ENCODE measurements around the gene MB. TPM values are rescaled to one million over a fixed set of nuclear protein-coding genes. Genes with fewer than 3 reads are reported as not detected.

MB gene
- total RNA-seq, 1 experiment from 2014 or later: 1.5 TPM

DNA sequence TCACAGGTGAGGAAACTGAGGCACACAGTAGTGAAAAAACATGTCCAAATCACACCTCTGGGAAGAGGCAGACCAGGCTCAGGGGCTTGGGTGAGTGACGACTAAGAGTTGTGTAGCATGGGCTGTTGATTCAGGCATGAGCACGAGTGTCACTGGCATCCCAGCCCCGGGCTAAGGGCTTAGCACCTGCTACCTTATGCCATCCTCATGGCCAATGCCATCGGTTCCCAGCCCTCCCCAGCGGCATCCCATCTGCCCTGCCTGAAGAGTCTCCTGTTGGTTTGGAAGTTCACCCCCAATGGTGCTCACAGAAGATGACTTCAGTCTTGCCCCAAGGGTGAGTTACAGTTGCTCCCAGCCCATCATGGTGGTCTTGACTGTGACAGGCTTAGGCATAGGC is 22.4 kb downstream of the MB start:
- CTCF ChIA-PET: no interaction called here
- no peaks in the 10 kb centered on the region for H3K9me3 ChIP-seq (ENCODE audit: control insufficient read depth in 1 of 2, insufficient read depth in 1 of 2, low read depth in 1 of 2, low read length in 2 of 2)
- no TSS peak for BruUV-seq (replicated peaks)
- H3K79me2 ChIP-seq (ENCODE audit: insufficient read depth, low read length): no peaks in the 10 kb centered on the region
- no peak overlapping the region for H3K4me2 ChIP-seq (ENCODE audit: low read length)
- POLR2A ChIA-PET: no interaction called here
- no peak overlapping the region for H2AFZ ChIP-seq (ENCODE audit: low read depth, low read length, poor library complexity, severe bottlenecking)
- intact Hi-C loops (cut with micrococcal nuclease): no loop called here
- no peaks in the 10 kb centered on the region for H3K36me3 ChIP-seq (ENCODE audit: control insufficient read depth in 1 of 2, insufficient read depth in 2 of 2, low read length in 2 of 2)
- H3K27me3 ChIP-seq (ENCODE audit: insufficient read depth, low read length): no peaks in the 10 kb centered on the region
- no peaks in the 10 kb centered on the region for H3K9me2 ChIP-seq (ENCODE audit: insufficient read depth)
- no peaks in the 10 kb centered on the region for H4K20me1 ChIP-seq (ENCODE audit: insufficient read depth)
- DNase-seq (ENCODE audit: low read depth, low spot score): no peak
- H3K4me1 ChIP-seq (ENCODE audit: control insufficient read depth in 1 of 2, insufficient read depth in 2 of 2, low read length in 2 of 2): peaks cover 18 to 21% of the 10 kb centered on the region in 2 experiments
- RAD21 ChIA-PET (ENCODE audit: low non-redundant PET in 1 of 2, low total read pairs in 2 of 2, uncharacterized antibody in 2 of 2, unreplicated experiment in 2 of 2): no interaction called here
- H3K27ac ChIP-seq (ENCODE audit: low read depth, low read length): no peak overlapping the region
- no peak for TF ChIP-seq ELF1 (IDR thresholded peaks at IDR 0.05; ENCODE audit: borderline replicate concordance, low read depth)
- TF ChIP-seq POLR2A (IDR thresholded peaks at IDR 0.05; ENCODE audit: borderline replicate concordance, extremely low read depth, insufficient read depth, insufficient read length): no peak
- no peak for TF ChIP-seq CBX3 (IDR thresholded peaks at IDR 0.05; ENCODE audit: low read depth)
- no peak for TF ChIP-seq MAX (IDR thresholded peaks at IDR 0.05)
- no peak for TF ChIP-seq YY1 (IDR thresholded peaks at IDR 0.05; ENCODE audit: extremely low read depth, insufficient replicate concordance, low read depth, low read length)
- TF ChIP-seq JUND (IDR thresholded peaks at IDR 0.05): no peak
- TF ChIP-seq POLR2AphosphoS5 (IDR thresholded peaks at IDR 0.05; ENCODE audit: low read depth, low read length): no peak
- no peak for TF ChIP-seq ZFX (IDR thresholded peaks at IDR 0.05)
- TF ChIP-seq, protein P1, sequence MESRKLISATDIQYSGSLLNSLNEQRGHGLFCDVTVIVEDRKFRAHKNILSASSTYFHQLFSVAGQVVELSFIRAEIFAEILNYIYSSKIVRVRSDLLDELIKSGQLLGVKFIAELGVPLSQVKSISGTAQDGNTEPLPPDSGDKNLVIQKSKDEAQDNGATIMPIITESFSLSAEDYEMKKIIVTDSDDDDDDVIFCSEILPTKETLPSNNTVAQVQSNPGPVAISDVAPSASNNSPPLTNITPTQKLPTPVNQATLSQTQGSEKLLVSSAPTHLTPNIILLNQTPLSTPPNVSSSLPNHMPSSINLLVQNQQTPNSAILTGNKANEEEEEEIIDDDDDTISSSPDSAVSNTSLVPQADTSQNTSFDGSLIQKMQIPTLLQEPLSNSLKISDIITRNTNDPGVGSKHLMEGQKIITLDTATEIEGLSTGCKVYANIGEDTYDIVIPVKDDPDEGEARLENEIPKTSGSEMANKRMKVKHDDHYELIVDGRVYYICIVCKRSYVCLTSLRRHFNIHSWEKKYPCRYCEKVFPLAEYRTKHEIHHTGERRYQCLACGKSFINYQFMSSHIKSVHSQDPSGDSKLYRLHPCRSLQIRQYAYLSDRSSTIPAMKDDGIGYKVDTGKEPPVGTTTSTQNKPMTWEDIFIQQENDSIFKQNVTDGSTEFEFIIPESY (IDR thresholded peaks at IDR 0.05; ENCODE audit: extremely low read depth, insufficient replicate concordance, low read length): no peak
- no peak for TF ChIP-seq ZNF274 (IDR thresholded peaks at IDR 0.05; ENCODE audit: low read depth, low read length)
- TF ChIP-seq, protein P2, sequence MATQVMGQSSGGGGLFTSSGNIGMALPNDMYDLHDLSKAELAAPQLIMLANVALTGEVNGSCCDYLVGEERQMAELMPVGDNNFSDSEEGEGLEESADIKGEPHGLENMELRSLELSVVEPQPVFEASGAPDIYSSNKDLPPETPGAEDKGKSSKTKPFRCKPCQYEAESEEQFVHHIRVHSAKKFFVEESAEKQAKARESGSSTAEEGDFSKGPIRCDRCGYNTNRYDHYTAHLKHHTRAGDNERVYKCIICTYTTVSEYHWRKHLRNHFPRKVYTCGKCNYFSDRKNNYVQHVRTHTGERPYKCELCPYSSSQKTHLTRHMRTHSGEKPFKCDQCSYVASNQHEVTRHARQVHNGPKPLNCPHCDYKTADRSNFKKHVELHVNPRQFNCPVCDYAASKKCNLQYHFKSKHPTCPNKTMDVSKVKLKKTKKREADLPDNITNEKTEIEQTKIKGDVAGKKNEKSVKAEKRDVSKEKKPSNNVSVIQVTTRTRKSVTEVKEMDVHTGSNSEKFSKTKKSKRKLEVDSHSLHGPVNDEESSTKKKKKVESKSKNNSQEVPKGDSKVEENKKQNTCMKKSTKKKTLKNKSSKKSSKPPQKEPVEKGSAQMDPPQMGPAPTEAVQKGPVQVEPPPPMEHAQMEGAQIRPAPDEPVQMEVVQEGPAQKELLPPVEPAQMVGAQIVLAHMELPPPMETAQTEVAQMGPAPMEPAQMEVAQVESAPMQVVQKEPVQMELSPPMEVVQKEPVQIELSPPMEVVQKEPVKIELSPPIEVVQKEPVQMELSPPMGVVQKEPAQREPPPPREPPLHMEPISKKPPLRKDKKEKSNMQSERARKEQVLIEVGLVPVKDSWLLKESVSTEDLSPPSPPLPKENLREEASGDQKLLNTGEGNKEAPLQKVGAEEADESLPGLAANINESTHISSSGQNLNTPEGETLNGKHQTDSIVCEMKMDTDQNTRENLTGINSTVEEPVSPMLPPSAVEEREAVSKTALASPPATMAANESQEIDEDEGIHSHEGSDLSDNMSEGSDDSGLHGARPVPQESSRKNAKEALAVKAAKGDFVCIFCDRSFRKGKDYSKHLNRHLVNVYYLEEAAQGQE (IDR thresholded peaks at IDR 0.05; ENCODE audit: low read depth): no peak
- TF ChIP-seq EGR1 (IDR thresholded peaks at IDR 0.05; ENCODE audit: low read depth): no peak
- TF ChIP-seq, protein P3, sequence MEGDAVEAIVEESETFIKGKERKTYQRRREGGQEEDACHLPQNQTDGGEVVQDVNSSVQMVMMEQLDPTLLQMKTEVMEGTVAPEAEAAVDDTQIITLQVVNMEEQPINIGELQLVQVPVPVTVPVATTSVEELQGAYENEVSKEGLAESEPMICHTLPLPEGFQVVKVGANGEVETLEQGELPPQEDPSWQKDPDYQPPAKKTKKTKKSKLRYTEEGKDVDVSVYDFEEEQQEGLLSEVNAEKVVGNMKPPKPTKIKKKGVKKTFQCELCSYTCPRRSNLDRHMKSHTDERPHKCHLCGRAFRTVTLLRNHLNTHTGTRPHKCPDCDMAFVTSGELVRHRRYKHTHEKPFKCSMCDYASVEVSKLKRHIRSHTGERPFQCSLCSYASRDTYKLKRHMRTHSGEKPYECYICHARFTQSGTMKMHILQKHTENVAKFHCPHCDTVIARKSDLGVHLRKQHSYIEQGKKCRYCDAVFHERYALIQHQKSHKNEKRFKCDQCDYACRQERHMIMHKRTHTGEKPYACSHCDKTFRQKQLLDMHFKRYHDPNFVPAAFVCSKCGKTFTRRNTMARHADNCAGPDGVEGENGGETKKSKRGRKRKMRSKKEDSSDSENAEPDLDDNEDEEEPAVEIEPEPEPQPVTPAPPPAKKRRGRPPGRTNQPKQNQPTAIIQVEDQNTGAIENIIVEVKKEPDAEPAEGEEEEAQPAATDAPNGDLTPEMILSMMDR (IDR thresholded peaks at IDR 0.05 in 2 of 3, conservative IDR thresholded peaks at IDR 0.05 in 1 of 3; ENCODE audit: borderline replicate concordance in 1 of 3, insufficient read depth in 1 of 3, low read depth in 2 of 3, low read length in 2 of 3): no peak
- TF ChIP-seq EZH2 (IDR thresholded peaks at IDR 0.05): no peak
- TF ChIP-seq TCF7L2 (IDR thresholded peaks at IDR 0.05; ENCODE audit: borderline replicate concordance, extremely low read depth, insufficient read depth, insufficient read length): no peak
- TF ChIP-seq SIN3A (IDR thresholded peaks at IDR 0.05; ENCODE audit: low read depth): no peak
- no peak for TF ChIP-seq RAD21 (IDR thresholded peaks at IDR 0.05; ENCODE audit: low read depth)
- H3K9ac ChIP-seq (ENCODE audit: low read length): no peak overlapping the region
- no peak overlapping the region for H3K4me3 ChIP-seq (replicated peaks in 1 of 2; ENCODE audit: low read depth in 1 of 2, low read length in 2 of 2)
- no peak for ATAC-seq
